Activated effector memory CD4-positive, alpha-beta T cell treated with anti-CD3 and anti-CD28 coated beads, Interleukin-2, amount 50 U/mL, for 16 hours (primary cell): ENCODE data around the gene CAPNS1.

Experiments used
- DNase-seq: peaks from one replicate; pipeline ENCODE4 v3.0.0-alpha.2; 2020

Gene CAPNS1

GRCh38 chr19:36139473-36140303 is at the start of gene CAPNS1:
Gene CAPNS1 (plus strand): TSS chr19:36140066. CDS start chr19:36141012, 946 bp downstream.
- peak; percentile 97 for DNase-seq

- no peak for DNase-seq
Observed at GRCh38 chr19:36090910-36091695, 48.8 kb upstream of the CAPNS1 start.

- no peak for DNase-seq
Observed at GRCh38 chr19:36092566-36092965, 47.3 kb upstream of the CAPNS1 start.

GRCh38 chr19:36093146-36093662 is 46.7 kb upstream of the CAPNS1 start:
- no peak for DNase-seq

- no peak for DNase-seq
Observed at GRCh38 chr19:36093687-36094086, 46.2 kb upstream of the CAPNS1 start.

- DNase-seq, result no peak
Observed at GRCh38 chr19:36097036-36097435, 42.8 kb upstream of the CAPNS1 start.

- no peak for DNase-seq
Observed at GRCh38 chr19:36099166-36099785, 40.6 kb upstream of the CAPNS1 start.

- DNase-seq, result no peak
Observed at GRCh38 chr19:36100476-36100875, 39.4 kb upstream of the CAPNS1 start.

GRCh38 chr19:36101550-36102327 is 38.1 kb upstream of the CAPNS1 start:
- no peak for DNase-seq

GRCh38 chr19:36103040-36103626 is 36.7 kb upstream of the CAPNS1 start:
- DNase-seq, result no peak

GRCh38 chr19:36103842-36104552 is 35.9 kb upstream of the CAPNS1 start:
- no peak for DNase-seq

GRCh38 chr19:36106441-36106840 is 33.4 kb upstream of the CAPNS1 start:
- no peak for DNase-seq

GRCh38 chr19:36106991-36107390 is 32.9 kb upstream of the CAPNS1 start:
- DNase-seq, result no peak

- no peak for DNase-seq
Observed at GRCh38 chr19:36108684-36109083, 31.2 kb upstream of the CAPNS1 start.

GRCh38 chr19:36110487-36111199 is 29.2 kb upstream of the CAPNS1 start, which contains the start of gene OVOL3:
Gene OVOL3 (plus strand): TSS chr19:36111143. CDS start chr19:36111203, 60 bp downstream.
- no peak for DNase-seq

GRCh38 chr19:36111200-36111539 is 28.7 kb upstream of the CAPNS1 start:
- no peak for DNase-seq

- no peak for DNase-seq
Observed at GRCh38 chr19:36112678-36113077, 27.2 kb upstream of the CAPNS1 start.

GRCh38 chr19:36113425-36113824 is 26.4 kb upstream of the CAPNS1 start:
- DNase-seq, result no peak

GRCh38 chr19:36113894-36114720 is 25.8 kb upstream of the CAPNS1 start:
- no peak for DNase-seq
